ENCODE data around the gene PTGIS. TPM values are rescaled to one million over a fixed set of nuclear protein-coding genes. Genes with fewer than 3 reads are reported as not detected.

Gene PTGIS
- total and polyA plus RNA-seq, 4 experiments from 2014 or later, result not detected

DNA sequence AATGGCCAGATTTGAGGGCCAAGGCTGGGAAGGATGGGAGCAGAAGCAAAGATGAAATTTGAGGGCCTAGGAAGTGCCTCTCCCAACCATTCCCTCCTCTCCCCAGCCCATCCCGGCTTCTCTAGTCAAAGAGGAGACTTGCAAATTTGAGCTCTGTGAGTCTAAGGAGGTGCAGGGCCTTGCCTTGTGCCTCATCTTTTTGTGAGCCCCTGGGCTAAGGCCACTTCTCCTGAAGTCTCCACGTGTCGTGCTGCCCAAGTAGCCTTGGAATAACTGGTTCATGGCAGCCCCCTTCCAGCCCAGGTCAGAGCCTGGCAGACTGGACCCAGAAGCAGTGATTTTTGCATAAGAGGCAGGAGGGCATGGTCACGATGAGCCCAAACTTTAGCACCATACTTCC, 6.7 kb downstream of the PTGIS start:
- H3K27me3 Mint-ChIP-seq, result peaks cover 18 to 24% of the 10 kb centered on the region in 2 donors
- Histone ChIP-seq H3K27ac (ENCODE audit: low read depth, low read length) (no peak overlapping the region), H3K36me3 (ENCODE audit: insufficient read depth, low read length) (no peaks in the 10 kb centered on the region), H3K9me3 (ENCODE audit: control insufficient read depth in 1 of 2, low read length in 2 of 2) (no peaks in the 10 kb centered on the region), H3K4me1 (ENCODE audit: insufficient read depth, low read length) (no peaks in the 10 kb centered on the region), H3K27me3 (ENCODE audit: insufficient read depth, low read length) (peaks cover 2% of the 10 kb centered on the region), H3K4me3 (ENCODE audit: low read length in 2 of 2) (no peak overlapping the region)
- no peaks in the 10 kb centered on the region for H3K4me1 Mint-ChIP-seq
- CTCF ChIA-PET (ENCODE audit: partially characterized antibody), result no interaction called here
- H3K4me3 Mint-ChIP-seq, result no peak overlapping the region
- POLR2A ChIA-PET (ENCODE audit: partially characterized antibody), result no interaction called here
- intact Hi-C loops (cut with micrococcal nuclease), result no loop called here
- H3K9me3 Mint-ChIP-seq, result peaks cover 0 to 3% (median 0%) of the 10 kb centered on the region in 8 donors
- H3K27ac Mint-ChIP-seq, result no peak overlapping the region
- no peaks in the 10 kb centered on the region for H3K36me3 Mint-ChIP-seq
- no peak for DNase-seq

DNA sequence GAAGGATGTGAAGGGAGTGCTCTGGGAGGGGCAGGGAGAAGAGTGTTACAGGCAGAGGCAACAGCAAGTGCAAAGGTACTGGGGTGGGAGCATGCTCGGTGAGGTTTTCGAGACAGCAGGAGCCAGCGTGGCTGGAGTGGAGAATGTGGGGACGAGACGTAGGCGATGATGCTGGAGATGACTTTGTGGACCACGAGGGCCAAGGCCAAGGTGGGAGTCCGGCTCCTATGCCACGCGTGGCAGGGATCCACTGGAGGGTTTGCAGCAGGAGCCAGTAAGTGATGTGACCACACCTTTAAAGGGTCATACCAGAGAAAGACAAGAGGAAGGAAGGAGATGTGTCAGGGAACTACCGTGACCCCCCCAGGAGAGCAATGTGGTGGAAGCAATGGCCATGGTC, 7.3 kb downstream of the PTGIS start:
- no peak for DNase-seq
- no peak overlapping the region for H3K27ac Mint-ChIP-seq
- Histone ChIP-seq H3K4me3 (ENCODE audit: low read length in 2 of 2) (no peak overlapping the region), H3K9me3 (ENCODE audit: control insufficient read depth in 1 of 2, low read length in 2 of 2) (no peaks in the 10 kb centered on the region), H3K27ac (ENCODE audit: low read depth, low read length) (no peak overlapping the region), H3K36me3 (ENCODE audit: insufficient read depth, low read length) (no peaks in the 10 kb centered on the region), H3K4me1 (ENCODE audit: insufficient read depth, low read length) (no peaks in the 10 kb centered on the region), H3K27me3 (ENCODE audit: insufficient read depth, low read length) (no peaks in the 10 kb centered on the region)
- no peak overlapping the region for H3K4me3 Mint-ChIP-seq
- H3K4me1 Mint-ChIP-seq, result no peaks in the 10 kb centered on the region
- peaks cover 16 to 21% of the 10 kb centered on the region in 2 donors for H3K27me3 Mint-ChIP-seq
- peaks cover 0 to 7% (median 0%) of the 10 kb centered on the region in 8 donors for H3K9me3 Mint-ChIP-seq
- ChIA-PET POLR2A (ENCODE audit: partially characterized antibody) (no interaction called here), CTCF (ENCODE audit: partially characterized antibody) (no interaction called here)
- no peaks in the 10 kb centered on the region for H3K36me3 Mint-ChIP-seq
- intact Hi-C loops (cut with micrococcal nuclease), result no loop called here

DNA sequence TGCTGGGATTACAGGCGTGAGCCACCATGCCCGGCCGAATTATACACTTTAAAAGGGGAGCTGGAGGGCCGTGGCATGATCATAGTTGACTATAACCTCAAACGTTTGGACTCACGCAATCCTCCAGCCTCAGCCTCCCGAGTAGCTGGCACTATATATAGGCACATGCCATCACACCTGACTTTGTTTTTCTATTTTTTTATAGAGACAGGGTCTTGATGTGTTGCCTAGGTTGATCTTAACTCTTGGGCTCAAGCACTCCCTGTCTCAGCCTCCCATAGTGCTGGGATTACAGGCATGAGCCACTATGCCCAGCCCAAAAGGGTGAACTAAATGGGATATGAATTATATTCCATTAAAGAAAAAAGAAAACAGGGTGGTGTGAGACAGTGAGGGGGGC, 7.8 kb downstream of the PTGIS start:
- POLR2A ChIA-PET (ENCODE audit: partially characterized antibody), result no interaction called here
- Histone ChIP-seq H3K27ac (ENCODE audit: low read depth, low read length) (no peak overlapping the region), H3K9me3 (ENCODE audit: control insufficient read depth in 1 of 2, low read length in 2 of 2) (no peaks in the 10 kb centered on the region), H3K36me3 (ENCODE audit: insufficient read depth, low read length) (no peaks in the 10 kb centered on the region), H3K4me3 (ENCODE audit: low read length in 2 of 2) (no peak overlapping the region), H3K27me3 (ENCODE audit: insufficient read depth, low read length) (no peaks in the 10 kb centered on the region), H3K4me1 (ENCODE audit: insufficient read depth, low read length) (no peaks in the 10 kb centered on the region)
- Mint-ChIP-seq H3K4me1 (no peaks in the 10 kb centered on the region), H3K27ac (no peak overlapping the region), H3K9me3 (peaks cover 0 to 9% (median 0%) of the 10 kb centered on the region in 8 donors), H3K4me3 (no peak overlapping the region), H3K27me3 (peaks cover 16 to 21% of the 10 kb centered on the region in 2 donors), H3K36me3 (no peaks in the 10 kb centered on the region)
- intact Hi-C loops (cut with micrococcal nuclease), result no loop called here
- CTCF ChIA-PET (ENCODE audit: partially characterized antibody), result interaction anchor here (0.9 kb wide), 1 partner anchor 11 kb away, joined by 4 read pairs; no protein-coding TSS in a partner anchor
- DNase-seq, result no peak

DNA sequence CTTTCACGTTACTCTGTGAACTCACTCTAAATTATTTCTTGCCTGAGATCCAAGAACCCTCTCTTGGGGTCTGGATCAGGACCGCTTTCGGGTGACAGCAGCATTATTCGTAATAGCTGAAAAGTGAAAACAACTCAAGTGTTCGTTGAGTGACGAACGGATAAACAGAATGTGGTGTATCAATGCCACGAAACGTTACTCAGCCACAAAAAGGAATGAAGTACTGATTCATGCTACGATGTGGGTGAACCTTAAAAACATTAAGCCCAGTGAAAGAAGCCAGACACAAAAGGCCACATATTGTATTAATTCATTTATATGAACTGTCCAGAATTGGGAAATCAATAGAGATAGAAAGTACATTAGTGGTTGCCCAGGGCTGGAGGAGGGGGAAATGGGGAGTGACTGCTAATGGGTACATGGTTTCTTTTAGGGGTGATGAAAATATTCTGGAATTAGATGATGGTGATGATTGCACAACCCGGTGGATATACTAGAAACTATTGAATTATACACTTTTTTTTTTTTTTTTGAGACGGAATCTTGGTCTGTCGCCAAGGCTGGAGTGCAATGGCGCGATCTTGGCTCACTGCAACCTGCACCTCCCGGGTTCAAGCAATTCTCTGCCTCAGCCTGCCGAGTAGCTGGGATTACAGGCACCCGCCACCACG, 8.4 kb downstream of the PTGIS start:
- Mint-ChIP-seq H3K9me3 (peaks cover 0 to 9% (median 0%) of the 10 kb centered on the region in 8 donors), H3K27ac (no peak overlapping the region), H3K4me1 (no peaks in the 10 kb centered on the region), H3K4me3 (no peak overlapping the region), H3K36me3 (no peaks in the 10 kb centered on the region), H3K27me3 (peaks cover 16 to 19% of the 10 kb centered on the region in 2 donors)
- ChIA-PET POLR2A (ENCODE audit: partially characterized antibody) (no interaction called here), CTCF (ENCODE audit: partially characterized antibody) (interaction anchor here (0.9 kb wide), 1 partner anchor 10 kb away, joined by 4 read pairs; no protein-coding TSS in a partner anchor)
- Histone ChIP-seq H3K4me3 (ENCODE audit: low read length in 2 of 2) (no peak overlapping the region), H3K4me1 (ENCODE audit: insufficient read depth, low read length) (no peaks in the 10 kb centered on the region), H3K27me3 (ENCODE audit: insufficient read depth, low read length) (no peaks in the 10 kb centered on the region), H3K36me3 (ENCODE audit: insufficient read depth, low read length) (no peaks in the 10 kb centered on the region), H3K9me3 (ENCODE audit: control insufficient read depth in 1 of 2, low read length in 2 of 2) (no peaks in the 10 kb centered on the region), H3K27ac (ENCODE audit: low read depth, low read length) (no peak overlapping the region)
- no peak for DNase-seq
- intact Hi-C loops (cut with micrococcal nuclease), result no loop called here

DNA sequence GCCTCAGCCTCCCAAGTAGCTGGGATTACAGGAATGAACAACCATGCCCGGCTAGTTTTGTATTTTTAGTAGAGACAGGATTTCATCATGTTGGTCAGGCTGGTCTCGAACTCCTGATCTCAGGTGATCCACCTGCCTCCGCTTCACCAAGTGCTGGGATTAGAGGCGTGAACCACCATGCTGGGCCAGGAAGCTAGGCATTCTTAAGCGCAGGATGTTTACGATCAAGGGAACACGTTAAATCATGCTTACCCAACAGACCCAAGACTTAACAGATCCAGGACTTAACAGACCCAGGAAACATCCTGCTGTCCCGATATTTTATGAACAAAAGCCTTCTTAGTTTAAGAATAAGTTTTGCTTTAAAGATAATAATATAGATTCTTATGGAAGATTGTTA, 9.1 kb downstream of the PTGIS start:
- Histone ChIP-seq H3K4me3 (ENCODE audit: low read length in 2 of 2) (no peak overlapping the region), H3K4me1 (ENCODE audit: insufficient read depth, low read length) (no peaks in the 10 kb centered on the region), H3K27ac (ENCODE audit: low read depth, low read length) (no peak overlapping the region), H3K9me3 (ENCODE audit: control insufficient read depth in 1 of 2, low read length in 2 of 2) (no peaks in the 10 kb centered on the region), H3K27me3 (ENCODE audit: insufficient read depth, low read length) (no peaks in the 10 kb centered on the region), H3K36me3 (ENCODE audit: insufficient read depth, low read length) (no peaks in the 10 kb centered on the region)
- Mint-ChIP-seq H3K9me3 (peaks cover 0 to 9% (median 0%) of the 10 kb centered on the region in 8 donors), H3K4me3 (no peak overlapping the region), H3K27me3 (peaks cover 16 to 19% of the 10 kb centered on the region in 2 donors), H3K4me1 (no peaks in the 10 kb centered on the region), H3K27ac (no peak overlapping the region), H3K36me3 (no peaks in the 10 kb centered on the region)
- ChIA-PET CTCF (ENCODE audit: partially characterized antibody) (no interaction called here), POLR2A (ENCODE audit: partially characterized antibody) (no interaction called here)
- no peak for DNase-seq
- intact Hi-C loops (cut with micrococcal nuclease), result no loop called here

DNA sequence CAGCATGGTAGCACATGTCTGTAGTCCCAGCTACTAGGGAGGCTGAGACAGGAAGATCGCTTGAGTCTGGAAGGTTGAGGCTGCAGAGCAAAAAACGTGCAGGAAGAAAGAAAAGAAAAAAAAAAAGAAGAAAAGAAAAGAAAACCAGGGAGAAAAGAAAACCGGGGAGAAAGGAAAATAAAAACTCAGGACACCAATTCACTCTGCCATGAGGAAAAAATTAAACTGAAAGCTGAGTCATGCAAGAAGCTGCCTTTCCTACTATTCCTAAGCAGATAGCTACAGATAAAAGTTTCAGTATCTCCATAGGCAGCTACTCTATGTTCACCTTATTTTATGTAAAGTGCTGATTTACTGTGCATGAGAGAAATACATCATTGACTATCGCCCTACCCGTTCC, 10.5 kb downstream of the PTGIS start:
- Histone ChIP-seq H3K36me3 (ENCODE audit: insufficient read depth, low read length) (no peaks in the 10 kb centered on the region), H3K9me3 (ENCODE audit: control insufficient read depth in 1 of 2, low read length in 2 of 2) (no peaks in the 10 kb centered on the region), H3K4me1 (ENCODE audit: insufficient read depth, low read length) (no peaks in the 10 kb centered on the region), H3K27ac (ENCODE audit: low read depth, low read length) (no peak overlapping the region), H3K4me3 (ENCODE audit: low read length in 2 of 2) (no peak overlapping the region), H3K27me3 (ENCODE audit: insufficient read depth, low read length) (no peaks in the 10 kb centered on the region)
- ChIA-PET POLR2A (ENCODE audit: partially characterized antibody) (no interaction called here), CTCF (ENCODE audit: partially characterized antibody) (interaction anchor here (1.1 kb wide), 1 partner anchor 23 kb away, joined by 3 read pairs; no protein-coding TSS in a partner anchor)
- no peak overlapping the region for H3K27ac Mint-ChIP-seq
- H3K27me3 Mint-ChIP-seq, result peaks cover 13 to 14% of the 10 kb centered on the region in 2 donors
- intact Hi-C loops (cut with micrococcal nuclease), result no loop called here
- H3K4me1 Mint-ChIP-seq, result no peaks in the 10 kb centered on the region
- H3K9me3 Mint-ChIP-seq, result peaks cover 0 to 9% (median 0%) of the 10 kb centered on the region in 8 donors
- no peak overlapping the region for H3K4me3 Mint-ChIP-seq
- DNase-seq, result no peak
- H3K36me3 Mint-ChIP-seq, result no peaks in the 10 kb centered on the region

DNA sequence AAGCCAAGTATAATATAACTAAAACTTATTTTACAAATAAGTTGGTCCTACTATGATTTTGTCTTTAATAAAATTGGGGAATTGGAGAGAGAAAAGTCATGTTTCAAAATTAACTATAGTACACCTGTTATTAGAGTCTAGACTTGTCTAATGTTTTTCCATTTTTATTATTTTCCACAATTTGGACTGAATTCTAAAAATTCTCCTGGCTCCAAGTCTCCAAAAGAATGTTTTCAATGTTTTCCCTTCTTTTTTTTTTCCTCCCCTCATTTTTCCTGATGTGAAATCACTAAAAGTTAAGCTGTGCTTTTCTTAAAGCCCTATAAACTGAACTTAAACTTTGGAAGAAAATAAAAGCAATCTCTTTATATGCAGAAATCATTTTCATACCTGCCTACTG, 11.3 kb downstream of the PTGIS start:
- no peak overlapping the region for H3K4me3 Mint-ChIP-seq
- peaks cover 0 to 9% (median 0%) of the 10 kb centered on the region in 8 donors for H3K9me3 Mint-ChIP-seq
- H3K27me3 ChIP-seq (ENCODE audit: insufficient read depth, low read length), result no peaks in the 10 kb centered on the region
- ChIA-PET POLR2A (ENCODE audit: partially characterized antibody) (no interaction called here), CTCF (ENCODE audit: partially characterized antibody) (interaction anchor here (0.7 to 0.8 kb wide), 2 partner anchors 10 to 13 kb away, joined by 3 to 4 read pairs; no protein-coding TSS in a partner anchor)
- no peak overlapping the region for H3K27ac Mint-ChIP-seq
- no peaks in the 10 kb centered on the region for H3K36me3 Mint-ChIP-seq
- peaks cover 14 to 15% of the 10 kb centered on the region in 2 donors for H3K27me3 Mint-ChIP-seq
- no peak for DNase-seq
- H3K36me3 ChIP-seq (ENCODE audit: insufficient read depth, low read length), result no peaks in the 10 kb centered on the region
- H3K27ac ChIP-seq (ENCODE audit: low read depth, low read length), result no peak overlapping the region
- intact Hi-C loops (cut with micrococcal nuclease), result no loop called here
- no peaks in the 10 kb centered on the region for H3K4me1 Mint-ChIP-seq
- H3K4me3 ChIP-seq (ENCODE audit: low read length in 2 of 2), result no peak overlapping the region
- H3K4me1 ChIP-seq (ENCODE audit: insufficient read depth, low read length), result no peaks in the 10 kb centered on the region
- H3K9me3 ChIP-seq (ENCODE audit: control insufficient read depth in 1 of 2, low read length in 2 of 2), result no peaks in the 10 kb centered on the region

Measured in CD4-positive, alpha-beta memory T cell (primary cell).